ENCODE data around the gene MYLIP.

DNA sequence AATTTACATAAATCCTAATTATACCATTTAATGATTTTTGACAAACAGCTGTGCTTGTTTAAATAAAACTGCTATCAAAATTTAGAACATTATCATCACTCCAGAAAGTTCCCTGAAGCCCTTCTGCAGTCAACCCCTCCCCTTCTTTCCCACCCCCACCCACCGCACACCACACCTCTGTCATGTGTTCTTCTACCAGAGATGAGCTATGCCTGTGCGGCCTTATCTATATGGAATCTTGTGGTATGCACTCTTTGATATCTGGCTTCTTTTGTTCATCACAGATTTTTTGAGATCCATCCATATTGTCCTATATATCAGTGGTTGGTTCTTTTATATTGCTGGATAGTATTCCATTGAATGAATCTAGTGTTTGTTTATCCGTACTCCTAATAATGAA lies 7.2 kb downstream of the MYLIP start:
- no peak for TF ChIP-seq POLR2A (IDR thresholded peaks at IDR 0.05)
- TF ChIP-seq, protein P1, sequence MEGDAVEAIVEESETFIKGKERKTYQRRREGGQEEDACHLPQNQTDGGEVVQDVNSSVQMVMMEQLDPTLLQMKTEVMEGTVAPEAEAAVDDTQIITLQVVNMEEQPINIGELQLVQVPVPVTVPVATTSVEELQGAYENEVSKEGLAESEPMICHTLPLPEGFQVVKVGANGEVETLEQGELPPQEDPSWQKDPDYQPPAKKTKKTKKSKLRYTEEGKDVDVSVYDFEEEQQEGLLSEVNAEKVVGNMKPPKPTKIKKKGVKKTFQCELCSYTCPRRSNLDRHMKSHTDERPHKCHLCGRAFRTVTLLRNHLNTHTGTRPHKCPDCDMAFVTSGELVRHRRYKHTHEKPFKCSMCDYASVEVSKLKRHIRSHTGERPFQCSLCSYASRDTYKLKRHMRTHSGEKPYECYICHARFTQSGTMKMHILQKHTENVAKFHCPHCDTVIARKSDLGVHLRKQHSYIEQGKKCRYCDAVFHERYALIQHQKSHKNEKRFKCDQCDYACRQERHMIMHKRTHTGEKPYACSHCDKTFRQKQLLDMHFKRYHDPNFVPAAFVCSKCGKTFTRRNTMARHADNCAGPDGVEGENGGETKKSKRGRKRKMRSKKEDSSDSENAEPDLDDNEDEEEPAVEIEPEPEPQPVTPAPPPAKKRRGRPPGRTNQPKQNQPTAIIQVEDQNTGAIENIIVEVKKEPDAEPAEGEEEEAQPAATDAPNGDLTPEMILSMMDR (IDR thresholded peaks at IDR 0.05): no peak
